Gastrocnemius medialis (tissue), 4 donors: Measurements from ENCODE around the gene PARD3B.

Experiments
- CTCF ChIP-seq, 5 experiments: fragments of 450-650 bp in 3 of 5; fragments of 200-600 bp in 2 of 5; sonication (generic) in 2 of 5; IDR thresholded peaks in 4 of 5; conservative IDR thresholded peaks in 1 of 5; 1 replicate in 4 of 5; 2 replicates in 1 of 5; pipeline ENCODE4 v1.5.1; 2016 to 2019; ENCODE audit warnings: antibody characterized with exemption in 5 of 5, mild to moderate bottlenecking in 3 of 5, moderate library complexity in 3 of 5
- POLR2A ChIP-seq, 2 donors: fragments of 450-650 bp; IDR thresholded peaks; one replicate each; pipeline ENCODE4 v1.6.1; 2017; ENCODE audit warnings: antibody characterized with exemption in 2 of 2, mild to moderate bottlenecking in 2 of 2, moderate library complexity in 2 of 2

GRCh38 chr2:205079173-205079572 lies 533.9 kb downstream of the PARD3B start:
- no peak for TF ChIP-seq POLR2A (IDR thresholded peaks at IDR 0.05)
- TF ChIP-seq CTCF (IDR thresholded peaks at IDR 0.05 in 4 of 5, conservative IDR thresholded peaks at IDR 0.05 in 1 of 5) = no peak
